ENCODE measurements around the gene SEPSECS.

Gene SEPSECS

DNA sequence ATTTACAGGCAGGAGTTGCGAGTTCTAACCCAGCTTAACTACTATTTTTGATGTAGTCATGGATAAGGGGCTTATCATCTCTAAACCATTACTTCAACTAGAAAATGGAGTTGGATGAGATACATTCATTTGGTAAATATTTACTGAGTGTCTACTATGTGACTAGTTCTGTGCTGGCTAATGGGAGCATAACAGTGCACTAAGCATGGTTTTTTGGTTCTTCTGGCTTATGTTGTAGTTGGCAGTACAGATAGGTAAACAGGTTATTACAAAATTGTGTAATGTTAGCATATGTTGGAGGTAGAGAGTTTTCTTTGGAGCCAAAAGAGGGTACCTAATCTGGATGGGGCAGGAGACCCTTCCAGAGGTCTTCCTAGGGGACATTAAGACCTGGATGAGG is 47.7 kb upstream of the SEPSECS start:
- ChIA-PET POLR2A (no interaction called here), CTCF (no interaction called here)
- Histone ChIP-seq H3K4me1 (ENCODE audit: control insufficient read depth, insufficient read depth, low read length) (no peaks in the 10 kb centered on the region), H3K27ac (ENCODE audit: extremely low read depth, low read depth, low read length) (no peak overlapping the region), H3K9me3 (ENCODE audit: control insufficient read depth, insufficient read depth, low read depth, low read length) (no peaks in the 10 kb centered on the region), H3K36me3 (ENCODE audit: control insufficient read depth in 2 of 2, insufficient read depth in 1 of 2, low read length in 2 of 2) (no peaks in the 10 kb centered on the region), H3K4me3 (ENCODE audit: low read depth, low read length) (no peak overlapping the region)
- no peak for TF ChIP-seq ZNF433 (tag by site-specific recombination; IDR thresholded peaks at IDR 0.05; ENCODE audit: low read depth)
- TF ChIP-seq ZNF596 (tag by site-specific recombination; IDR thresholded peaks at IDR 0.05) = no peak
- TF ChIP-seq YY1 (tag by site-specific recombination; IDR thresholded peaks at IDR 0.05) = no peak
- TF ChIP-seq, protein P1, sequence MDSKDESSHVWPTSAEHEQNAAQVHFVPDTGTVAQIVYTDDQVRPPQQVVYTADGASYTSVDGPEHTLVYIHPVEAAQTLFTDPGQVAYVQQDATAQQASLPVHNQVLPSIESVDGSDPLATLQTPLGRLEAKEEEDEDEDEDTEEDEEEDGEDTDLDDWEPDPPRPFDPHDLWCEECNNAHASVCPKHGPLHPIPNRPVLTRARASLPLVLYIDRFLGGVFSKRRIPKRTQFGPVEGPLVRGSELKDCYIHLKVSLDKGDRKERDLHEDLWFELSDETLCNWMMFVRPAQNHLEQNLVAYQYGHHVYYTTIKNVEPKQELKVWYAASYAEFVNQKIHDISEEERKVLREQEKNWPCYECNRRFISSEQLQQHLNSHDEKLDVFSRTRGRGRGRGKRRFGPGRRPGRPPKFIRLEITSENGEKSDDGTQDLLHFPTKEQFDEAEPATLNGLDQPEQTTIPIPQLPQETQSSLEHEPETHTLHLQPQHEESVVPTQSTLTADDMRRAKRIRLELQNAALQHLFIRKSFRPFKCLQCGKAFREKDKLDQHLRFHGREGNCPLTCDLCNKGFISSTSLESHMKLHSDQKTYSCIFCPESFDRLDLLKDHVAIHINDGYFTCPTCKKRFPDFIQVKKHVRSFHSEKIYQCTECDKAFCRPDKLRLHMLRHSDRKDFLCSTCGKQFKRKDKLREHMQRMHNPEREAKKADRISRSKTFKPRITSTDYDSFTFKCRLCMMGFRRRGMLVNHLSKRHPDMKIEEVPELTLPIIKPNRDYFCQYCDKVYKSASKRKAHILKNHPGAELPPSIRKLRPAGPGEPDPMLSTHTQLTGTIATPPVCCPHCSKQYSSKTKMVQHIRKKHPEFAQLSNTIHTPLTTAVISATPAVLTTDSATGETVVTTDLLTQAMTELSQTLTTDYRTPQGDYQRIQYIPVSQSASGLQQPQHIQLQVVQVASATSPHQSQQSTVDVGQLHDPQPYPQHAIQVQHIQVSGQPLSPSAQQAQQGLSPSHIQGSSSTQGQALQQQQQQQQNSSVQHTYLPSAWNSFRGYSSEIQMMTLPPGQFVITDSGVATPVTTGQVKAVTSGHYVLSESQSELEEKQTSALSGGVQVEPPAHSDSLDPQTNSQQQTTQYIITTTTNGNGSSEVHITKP (tag by site-specific recombination; IDR thresholded peaks at IDR 0.05) = no peak
- no peak for TF ChIP-seq ZNF626 (tag by site-specific recombination; IDR thresholded peaks at IDR 0.05)

DNA sequence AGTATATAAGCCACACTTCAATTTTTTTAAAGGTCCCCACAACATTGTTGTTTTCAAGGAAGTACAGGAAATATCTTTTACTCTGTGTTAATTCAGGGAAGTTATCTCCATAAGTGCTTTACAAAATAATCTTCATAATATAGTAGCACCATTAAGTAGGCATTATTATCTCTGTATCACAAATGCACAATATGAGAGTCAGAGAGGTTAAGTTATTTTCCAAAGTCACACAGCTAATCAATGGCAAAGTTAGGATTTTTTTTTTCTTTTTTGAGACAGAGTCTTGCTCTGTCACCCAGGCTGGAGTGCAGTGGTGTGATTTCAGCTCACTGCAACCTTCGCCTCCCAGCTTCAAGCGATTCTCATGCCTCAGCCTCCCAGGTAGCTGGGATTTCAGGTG is 38.5 kb upstream of the SEPSECS start:
- Histone ChIP-seq H3K9me3 (ENCODE audit: control insufficient read depth, insufficient read depth, low read depth, low read length) (no peaks in the 10 kb centered on the region), H3K4me3 (ENCODE audit: low read depth, low read length) (no peak overlapping the region), H3K36me3 (ENCODE audit: control insufficient read depth in 2 of 2, insufficient read depth in 1 of 2, low read length in 2 of 2) (no peaks in the 10 kb centered on the region), H3K4me1 (ENCODE audit: control insufficient read depth, insufficient read depth, low read length) (no peaks in the 10 kb centered on the region), H3K27ac (ENCODE audit: extremely low read depth, low read depth, low read length) (no peak overlapping the region)
- TF ChIP-seq ZNF670 (tag by site-specific recombination; IDR thresholded peaks at IDR 0.05; ENCODE audit: low read depth) = no peak
- TF ChIP-seq ZNF660 (tag by site-specific recombination; IDR thresholded peaks at IDR 0.05) = no peak
- TF ChIP-seq, protein P2, sequence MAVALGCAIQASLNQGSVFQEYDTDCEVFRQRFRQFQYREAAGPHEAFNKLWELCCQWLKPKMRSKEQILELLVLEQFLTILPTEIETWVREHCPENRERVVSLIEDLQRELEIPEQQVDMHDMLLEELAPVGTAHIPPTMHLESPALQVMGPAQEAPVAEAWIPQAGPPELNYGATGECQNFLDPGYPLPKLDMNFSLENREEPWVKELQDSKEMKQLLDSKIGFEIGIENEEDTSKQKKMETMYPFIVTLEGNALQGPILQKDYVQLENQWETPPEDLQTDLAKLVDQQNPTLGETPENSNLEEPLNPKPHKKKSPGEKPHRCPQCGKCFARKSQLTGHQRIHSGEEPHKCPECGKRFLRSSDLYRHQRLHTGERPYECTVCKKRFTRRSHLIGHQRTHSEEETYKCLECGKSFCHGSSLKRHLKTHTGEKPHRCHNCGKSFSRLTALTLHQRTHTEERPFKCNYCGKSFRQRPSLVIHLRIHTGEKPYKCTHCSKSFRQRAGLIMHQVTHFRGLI (tag by site-specific recombination; IDR thresholded peaks at IDR 0.05) = no peak
- TF ChIP-seq ZNF202 (tag by site-specific recombination; IDR thresholded peaks at IDR 0.05; ENCODE audit: borderline replicate concordance) = no peak
- no peak for TF ChIP-seq ZNF423 (tag by site-specific recombination; IDR thresholded peaks at IDR 0.05)
- TF ChIP-seq ZBTB21 (tag by site-specific recombination; IDR thresholded peaks at IDR 0.05) = no peak
- TF ChIP-seq, protein P3, sequence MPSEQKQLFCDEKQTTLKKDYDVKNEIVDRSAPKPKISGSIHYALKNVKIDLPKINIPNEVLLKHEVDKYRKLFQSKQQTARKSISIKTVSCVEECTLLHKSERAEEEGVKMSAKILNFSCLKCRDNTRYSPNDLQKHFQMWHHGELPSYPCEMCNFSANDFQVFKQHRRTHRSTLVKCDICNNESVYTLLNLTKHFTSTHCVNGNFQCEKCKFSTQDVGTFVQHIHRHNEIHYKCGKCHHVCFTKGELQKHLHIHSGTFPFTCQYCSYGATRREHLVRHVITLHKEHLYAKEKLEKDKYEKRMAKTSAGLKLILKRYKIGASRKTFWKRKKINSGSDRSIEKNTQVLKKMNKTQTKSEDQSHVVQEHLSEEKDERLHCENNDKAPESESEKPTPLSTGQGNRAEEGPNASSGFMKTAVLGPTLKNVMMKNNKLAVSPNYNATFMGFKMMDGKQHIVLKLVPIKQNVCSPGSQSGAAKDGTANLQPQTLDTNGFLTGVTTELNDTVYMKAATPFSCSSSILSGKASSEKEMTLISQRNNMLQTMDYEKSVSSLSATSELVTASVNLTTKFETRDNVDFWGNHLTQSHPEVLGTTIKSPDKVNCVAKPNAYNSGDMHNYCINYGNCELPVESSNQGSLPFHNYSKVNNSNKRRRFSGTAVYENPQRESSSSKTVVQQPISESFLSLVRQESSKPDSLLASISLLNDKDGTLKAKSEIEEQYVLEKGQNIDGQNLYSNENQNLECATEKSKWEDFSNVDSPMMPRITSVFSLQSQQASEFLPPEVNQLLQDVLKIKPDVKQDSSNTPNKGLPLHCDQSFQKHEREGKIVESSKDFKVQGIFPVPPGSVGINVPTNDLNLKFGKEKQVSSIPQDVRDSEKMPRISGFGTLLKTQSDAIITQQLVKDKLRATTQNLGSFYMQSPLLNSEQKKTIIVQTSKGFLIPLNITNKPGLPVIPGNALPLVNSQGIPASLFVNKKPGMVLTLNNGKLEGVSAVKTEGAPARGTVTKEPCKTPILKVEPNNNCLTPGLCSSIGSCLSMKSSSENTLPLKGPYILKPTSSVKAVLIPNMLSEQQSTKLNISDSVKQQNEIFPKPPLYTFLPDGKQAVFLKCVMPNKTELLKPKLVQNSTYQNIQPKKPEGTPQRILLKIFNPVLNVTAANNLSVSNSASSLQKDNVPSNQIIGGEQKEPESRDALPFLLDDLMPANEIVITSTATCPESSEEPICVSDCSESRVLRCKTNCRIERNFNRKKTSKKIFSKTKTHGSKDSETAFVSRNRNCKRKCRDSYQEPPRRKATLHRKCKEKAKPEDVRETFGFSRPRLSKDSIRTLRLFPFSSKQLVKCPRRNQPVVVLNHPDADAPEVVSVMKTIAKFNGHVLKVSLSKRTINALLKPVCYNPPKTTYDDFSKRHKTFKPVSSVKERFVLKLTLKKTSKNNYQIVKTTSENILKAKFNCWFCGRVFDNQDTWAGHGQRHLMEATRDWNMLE (tag by site-specific recombination; conservative IDR thresholded peaks at IDR 0.05; ENCODE audit: low read depth) = no peak
- TF ChIP-seq ZNF521 (tag by site-specific recombination; IDR thresholded peaks at IDR 0.05) = no peak
- no peak for TF ChIP-seq ZNF426 (tag by site-specific recombination; IDR thresholded peaks at IDR 0.05)
- no peak for TF ChIP-seq ZNF677 (tag by site-specific recombination; IDR thresholded peaks at IDR 0.05)
- TF ChIP-seq ZNF792 (tag by site-specific recombination; IDR thresholded peaks at IDR 0.05) = no peak
- no peak for TF ChIP-seq ZNF596 (tag by site-specific recombination; IDR thresholded peaks at IDR 0.05)
- TF ChIP-seq, protein P4, sequence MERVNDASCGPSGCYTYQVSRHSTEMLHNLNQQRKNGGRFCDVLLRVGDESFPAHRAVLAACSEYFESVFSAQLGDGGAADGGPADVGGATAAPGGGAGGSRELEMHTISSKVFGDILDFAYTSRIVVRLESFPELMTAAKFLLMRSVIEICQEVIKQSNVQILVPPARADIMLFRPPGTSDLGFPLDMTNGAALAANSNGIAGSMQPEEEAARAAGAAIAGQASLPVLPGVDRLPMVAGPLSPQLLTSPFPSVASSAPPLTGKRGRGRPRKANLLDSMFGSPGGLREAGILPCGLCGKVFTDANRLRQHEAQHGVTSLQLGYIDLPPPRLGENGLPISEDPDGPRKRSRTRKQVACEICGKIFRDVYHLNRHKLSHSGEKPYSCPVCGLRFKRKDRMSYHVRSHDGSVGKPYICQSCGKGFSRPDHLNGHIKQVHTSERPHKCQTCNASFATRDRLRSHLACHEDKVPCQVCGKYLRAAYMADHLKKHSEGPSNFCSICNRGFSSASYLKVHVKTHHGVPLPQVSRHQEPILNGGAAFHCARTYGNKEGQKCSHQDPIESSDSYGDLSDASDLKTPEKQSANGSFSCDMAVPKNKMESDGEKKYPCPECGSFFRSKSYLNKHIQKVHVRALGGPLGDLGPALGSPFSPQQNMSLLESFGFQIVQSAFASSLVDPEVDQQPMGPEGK (tag by site-specific recombination; IDR thresholded peaks at IDR 0.05) = no peak
- no peak for TF ChIP-seq ZNF768 (tag by site-specific recombination; IDR thresholded peaks at IDR 0.05)
- TF ChIP-seq, protein P5, sequence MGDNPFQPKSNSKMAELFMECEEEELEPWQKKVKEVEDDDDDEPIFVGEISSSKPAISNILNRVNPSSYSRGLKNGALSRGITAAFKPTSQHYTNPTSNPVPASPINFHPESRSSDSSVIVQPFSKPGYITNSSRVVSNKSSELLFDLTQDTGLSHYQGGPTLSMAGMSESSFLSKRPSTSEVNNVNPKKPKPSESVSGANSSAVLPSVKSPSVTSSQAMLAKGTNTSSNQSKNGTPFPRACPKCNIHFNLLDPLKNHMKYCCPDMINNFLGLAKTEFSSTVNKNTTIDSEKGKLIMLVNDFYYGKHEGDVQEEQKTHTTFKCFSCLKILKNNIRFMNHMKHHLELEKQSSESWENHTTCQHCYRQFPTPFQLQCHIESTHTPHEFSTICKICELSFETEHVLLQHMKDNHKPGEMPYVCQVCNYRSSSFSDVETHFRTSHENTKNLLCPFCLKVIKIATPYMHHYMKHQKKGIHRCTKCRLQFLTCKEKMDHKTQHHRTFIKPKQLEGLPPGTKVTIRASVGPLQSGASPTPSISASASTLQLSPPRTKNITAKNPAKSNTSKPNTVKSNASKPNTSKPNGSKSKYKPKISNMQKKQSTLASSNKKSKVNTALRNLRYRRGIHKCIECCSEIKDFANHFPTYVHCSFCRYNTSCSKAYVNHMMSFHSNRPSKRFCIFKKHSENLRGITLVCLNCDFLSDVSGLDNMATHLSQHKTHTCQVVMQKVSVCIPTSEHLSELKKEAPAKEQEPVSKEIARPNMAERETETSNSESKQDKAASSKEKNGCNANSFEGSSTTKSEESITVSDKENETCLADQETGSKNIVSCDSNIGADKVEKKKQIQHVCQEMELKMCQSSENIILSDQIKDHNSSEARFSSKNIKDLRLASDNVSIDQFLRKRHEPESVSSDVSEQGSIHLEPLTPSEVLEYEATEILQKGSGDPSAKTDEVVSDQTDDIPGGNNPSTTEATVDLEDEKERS (tag by site-specific recombination; IDR thresholded peaks at IDR 0.05) = no peak
- TF ChIP-seq KLF9 (tag by site-specific recombination; IDR thresholded peaks at IDR 0.05; ENCODE audit: low read depth) = no peak
- ChIA-PET POLR2A (no interaction called here), CTCF (no interaction called here)
